ENCODE measurements around the gene PARD3. TPM values are rescaled to one million over a fixed set of nuclear protein-coding genes. Genes with fewer than 3 reads are reported as not detected.

PARD3 gene
- total RNA-seq, 1 experiment from 2014 or later = 154 TPM

- ChIA-PET CTCF (no interaction called here), POLR2A (ENCODE audit: unreplicated experiment) (no interaction called here)
- DNase-seq = peak; percentile 70
- H3K27me3 ChIP-seq (ENCODE audit: low read length) = no peaks in the 10 kb centered on the region
- no peaks in the 10 kb centered on the region for H3K9me2 ChIP-seq (replicated peaks; ENCODE audit: low read length)
- no peak overlapping the region for H2AFZ ChIP-seq (ENCODE audit: low read length)
- no peaks in the 10 kb centered on the region for H3K9me3 ChIP-seq (ENCODE audit: low read length)
- H3F3A ChIP-seq (ENCODE audit: low read length, unreplicated experiment) = no peaks in the 10 kb centered on the region
- TF ChIP-seq EZH2phosphoT487 (IDR thresholded peaks at IDR 0.05; ENCODE audit: borderline replicate concordance, low read length) (no peak), EZH2 (IDR thresholded peaks at IDR 0.05; ENCODE audit: low read length, unreplicated experiment) (no peak), CTCF (conservative IDR thresholded peaks at IDR 0.05; ENCODE audit: low read depth, low read length) (no peak)
- H3K4me1 ChIP-seq (ENCODE audit: insufficient read depth, low read length) = peaks cover 35% of the 10 kb centered on the region
- H3K4me2 ChIP-seq (ENCODE audit: low read length) = no peak overlapping the region
- H3K27ac ChIP-seq (ENCODE audit: low read length) = no peak overlapping the region
- H3K79me2 ChIP-seq (ENCODE audit: low read length) = no peaks in the 10 kb centered on the region
- peak; percentile 69 for ATAC-seq
- intact Hi-C loops (cut with micrococcal nuclease) = no loop called here
- BruUV-seq (replicated peaks) = no TSS peak
- no peak overlapping the region for H3K9ac ChIP-seq (ENCODE audit: low read length)
- no peak overlapping the region for H3K4me3 ChIP-seq (ENCODE audit: low read length)
- no peaks in the 10 kb centered on the region for H3K36me3 ChIP-seq (ENCODE audit: low read depth, low read length)
- no peaks in the 10 kb centered on the region for H4K20me1 ChIP-seq (ENCODE audit: low read length)
Observed at GRCh38 chr10:34290412-34291081, 524.5 kb downstream of the PARD3 start.

GRCh38 chr10:34288634-34289033, 526.5 kb downstream of the PARD3 start:
- Histone ChIP-seq H3K36me3 (ENCODE audit: low read depth, low read length) (no peaks in the 10 kb centered on the region), H3K27ac (ENCODE audit: low read length) (no peak overlapping the region), H3K79me2 (ENCODE audit: low read length) (no peaks in the 10 kb centered on the region), H3K9ac (ENCODE audit: low read length) (no peak overlapping the region), H3K9me3 (ENCODE audit: low read length) (no peaks in the 10 kb centered on the region), H3K4me3 (ENCODE audit: low read length) (no peak overlapping the region), H3K4me1 (ENCODE audit: insufficient read depth, low read length) (peaks cover 25% of the 10 kb centered on the region), H2AFZ (ENCODE audit: low read length) (no peak overlapping the region), H3K9me2 (replicated peaks; ENCODE audit: low read length) (no peaks in the 10 kb centered on the region), H3F3A (ENCODE audit: low read length, unreplicated experiment) (no peaks in the 10 kb centered on the region), H3K4me2 (ENCODE audit: low read length) (no peak overlapping the region), H4K20me1 (ENCODE audit: low read length) (no peaks in the 10 kb centered on the region), H3K27me3 (ENCODE audit: low read length) (no peaks in the 10 kb centered on the region)
- peak; percentile 72 for ATAC-seq
- ChIA-PET POLR2A (ENCODE audit: unreplicated experiment) (no interaction called here), CTCF (no interaction called here)
- BruUV-seq (replicated peaks) = no TSS peak
- no peak for TF ChIP-seq EZH2 (IDR thresholded peaks at IDR 0.05; ENCODE audit: low read length, unreplicated experiment)
- TF ChIP-seq CTCF (conservative IDR thresholded peaks at IDR 0.05; ENCODE audit: low read depth, low read length) = peak; percentile 46
- peak; percentile 96 for DNase-seq
- intact Hi-C loops (cut with micrococcal nuclease) = no loop called here

- peak; percentile 32; the same call in 1 of the 2 replicates for ATAC-seq
- Histone ChIP-seq H2AFZ (ENCODE audit: low read length) (no peak overlapping the region), H3K9me2 (replicated peaks; ENCODE audit: low read length) (no peaks in the 10 kb centered on the region), H3K79me2 (ENCODE audit: low read length) (no peaks in the 10 kb centered on the region), H3K27ac (ENCODE audit: low read length) (no peak overlapping the region), H3K9me3 (ENCODE audit: low read length) (no peaks in the 10 kb centered on the region), H3K9ac (ENCODE audit: low read length) (no peak overlapping the region), H3F3A (ENCODE audit: low read length, unreplicated experiment) (no peaks in the 10 kb centered on the region), H3K36me3 (ENCODE audit: low read depth, low read length) (no peaks in the 10 kb centered on the region), H3K4me2 (ENCODE audit: low read length) (no peak overlapping the region), H3K4me3 (ENCODE audit: low read length) (no peak overlapping the region), H3K4me1 (ENCODE audit: insufficient read depth, low read length) (peaks cover 28% of the 10 kb centered on the region), H4K20me1 (ENCODE audit: low read length) (no peaks in the 10 kb centered on the region), H3K27me3 (ENCODE audit: low read length) (no peaks in the 10 kb centered on the region)
- BruUV-seq (replicated peaks) = no TSS peak
- intact Hi-C loops (cut with micrococcal nuclease) = no loop called here
- TF ChIP-seq CTCF (conservative IDR thresholded peaks at IDR 0.05; ENCODE audit: low read depth, low read length) (no peak), EZH2 (IDR thresholded peaks at IDR 0.05; ENCODE audit: low read length, unreplicated experiment) (no peak)
- POLR2A ChIA-PET (ENCODE audit: unreplicated experiment) = no interaction called here
- CTCF ChIA-PET = interaction anchor here (0.6 kb wide), 1 partner anchor 335 kb away, joined by 3 read pairs; no protein-coding TSS in a partner anchor
- peak; percentile 49 for DNase-seq
Observed at GRCh38 chr10:34286136-34286739, 528.9 kb downstream of the PARD3 start.
